ENCODE data around the gene RNF8.
"Not testable (repeated sequence)": the region's sequence is repeated elsewhere in the genome, so short reads cannot be mapped to it uniquely, and the experiment has no call there.

Gene RNF8

GRCh38 chr6:37399131-37399530 lies 45.3 kb downstream of the RNF8 start:
- DNase-seq (ENCODE audit: low read depth in 2 of 2): no peak

GRCh38 chr6:37399795-37400490 lies 46.2 kb downstream of the RNF8 start:
- no peak for DNase-seq (ENCODE audit: low read depth in 2 of 2)

- DNase-seq (ENCODE audit: low read depth in 2 of 2): not testable (repeated sequence)
Observed at GRCh38 chr6:37401658-37402057, 47.9 kb downstream of the RNF8 start.

- no peak for DNase-seq (ENCODE audit: low read depth in 2 of 2)
Observed at GRCh38 chr6:37406726-37407341, 53.1 kb downstream of the RNF8 start.

- DNase-seq (ENCODE audit: low read depth in 2 of 2): no peak
Observed at GRCh38 chr6:37407948-37408347, 54.2 kb downstream of the RNF8 start.

- no peak for DNase-seq (ENCODE audit: low read depth in 2 of 2)
Observed at GRCh38 chr6:37409501-37409900, 55.7 kb downstream of the RNF8 start.

- DNase-seq (ENCODE audit: low read depth in 2 of 2): no peak
Observed at GRCh38 chr6:37417393-37417792, 63.6 kb downstream of the RNF8 start.

GRCh38 chr6:37418722-37419121 lies 64.9 kb downstream of the RNF8 start:
- no peak for DNase-seq (ENCODE audit: low read depth in 2 of 2)

- no peak for DNase-seq (ENCODE audit: low read depth in 2 of 2)
Observed at GRCh38 chr6:37426058-37426944, 72.5 kb downstream of the RNF8 start.

GRCh38 chr6:37426945-37427510 lies 73.2 kb downstream of the RNF8 start:
- DNase-seq (ENCODE audit: low read depth in 2 of 2): no peak

- no peak for DNase-seq (ENCODE audit: low read depth in 2 of 2)
Observed at GRCh38 chr6:37429352-37429750, 75.6 kb downstream of the RNF8 start.

- DNase-seq (ENCODE audit: low read depth in 2 of 2): no peak
Observed at GRCh38 chr6:37432590-37432915, 78.8 kb downstream of the RNF8 start.

GRCh38 chr6:37432916-37433656 lies 79.3 kb downstream of the RNF8 start, which contains the start of gene CMTR1:
Gene CMTR1, plus strand, starts transcription at chr6:37433221. Its CDS starts 2,409 bp downstream, at chr6:37435630.
- DNase-seq (ENCODE audit: low read depth in 2 of 2): peak; percentile 94 to 95

- peak; percentile 21 to 24 for DNase-seq (ENCODE audit: low read depth in 2 of 2)
Observed at GRCh38 chr6:37433657-37434271, 80.0 kb downstream of the RNF8 start.

GRCh38 chr6:37435373-37435772 lies 81.6 kb downstream of the RNF8 start:
- no peak for DNase-seq (ENCODE audit: low read depth in 2 of 2)

- no peak for DNase-seq (ENCODE audit: low read depth in 2 of 2)
Observed at GRCh38 chr6:37435816-37436215, 82.0 kb downstream of the RNF8 start.

- DNase-seq (ENCODE audit: low read depth in 2 of 2): no peak
Observed at GRCh38 chr6:37438930-37439329, 85.1 kb downstream of the RNF8 start.

- no peak for DNase-seq (ENCODE audit: low read depth in 2 of 2)
Observed at GRCh38 chr6:37441651-37442050, 87.9 kb downstream of the RNF8 start.

GRCh38 chr6:37442416-37443215 lies 88.8 kb downstream of the RNF8 start:
- DNase-seq (ENCODE audit: low read depth in 2 of 2): no peak

GRCh38 chr6:37443216-37443542 lies 89.4 kb downstream of the RNF8 start:
- not testable (repeated sequence) for DNase-seq (ENCODE audit: low read depth in 2 of 2)
